Fibroblast of lung (primary cell): ENCODE results near the gene LRCH2. TPM values are rescaled to one million over a fixed set of nuclear protein-coding genes. Genes with fewer than 3 reads are reported as not detected.
A peak's percentile ranks its signal among the peaks of the same experiment; 100 is the strongest.

Experiments
- DNase-seq, 2 donors: peaks; one replicate each; pipeline versions ENCODE4 v3.0.0 to v3.0.0-alpha.2; 2010; ENCODE audit warnings: low read depth in 2 of 2
- H2AFZ ChIP-seq: 2 replicates; pipeline ENCODE4 v1.5.1; 2012; ENCODE audit warnings: low read length, control low read depth, inconsistent platforms
- H3K27ac ChIP-seq: 2 replicates; pipeline ENCODE4 v1.5.1; 2011; ENCODE audit warnings: low read length, control low read depth; ENCODE audit not compliant: insufficient read depth
- H3K27me3 ChIP-seq: 2 replicates; pipeline ENCODE4 v1.5.1; 2011; ENCODE audit warnings: mild to moderate bottlenecking, low read length; ENCODE audit not compliant: control insufficient read depth, insufficient read depth
- H3K36me3 ChIP-seq: 2 replicates; pipeline ENCODE4 v1.5.1; 2011; ENCODE audit warnings: low read length; ENCODE audit not compliant: control insufficient read depth, insufficient read depth
- H3K4me1 ChIP-seq: 2 replicates; pipeline ENCODE4 v1.5.1; 2011; ENCODE audit warnings: low read length; ENCODE audit not compliant: control insufficient read depth, insufficient read depth; ENCODE audit errors: extremely low read depth
- H3K4me2 ChIP-seq: 2 replicates; pipeline ENCODE4 v1.5.1; 2011; ENCODE audit warnings: low read length, control low read depth; ENCODE audit not compliant: insufficient read depth; ENCODE audit errors: extremely low read depth
- H3K4me3 ChIP-seq, 4 experiments: fragments of 200-600 bp in 1 of 4; sonication (generic) in 1 of 4; replicated peaks in 1 of 4; 2 replicates each; pipeline ENCODE4 v1.5.1; 2011 to 2016; ENCODE audit warnings: low read length in 4 of 4, low read depth in 3 of 4, mild to moderate bottlenecking in 3 of 4, control low read depth in 2 of 4, inconsistent platforms in 1 of 4, mixed read lengths in 1 of 4; ENCODE audit not compliant: insufficient read depth in 1 of 4; ENCODE audit errors: control extremely low read depth in 1 of 4
- H3K79me2 ChIP-seq: 2 replicates; pipeline ENCODE4 v1.5.1; 2012; ENCODE audit warnings: mild to moderate bottlenecking, low read length, inconsistent platforms; ENCODE audit not compliant: control insufficient read depth, insufficient read depth
- H3K9ac ChIP-seq: 2 replicates; pipeline ENCODE4 v1.5.1; 2011; ENCODE audit warnings: mild to moderate bottlenecking, low read length, control low read depth; ENCODE audit not compliant: insufficient read depth
- H3K9me3 ChIP-seq: 2 replicates; pipeline ENCODE4 v1.5.1; 2012; ENCODE audit warnings: low read depth, low read length; ENCODE audit not compliant: control insufficient read depth, insufficient read depth
- H4K20me1 ChIP-seq: 2 replicates; pipeline ENCODE4 v1.5.1; 2011; ENCODE audit warnings: low read length; ENCODE audit not compliant: control insufficient read depth, insufficient read depth; ENCODE audit errors: extremely low read depth
- CTCF ChIP-seq, 2 donors: IDR thresholded peaks in 1 of 2; conservative IDR thresholded peaks in 1 of 2; 1 replicate in 1 of 2; 2 replicates in 1 of 2; pipeline ENCODE4 v1.5.1; 2011 to 2012; ENCODE audit warnings: low read length in 2 of 2, control low read depth in 1 of 2, inconsistent platforms in 1 of 2, low read depth in 1 of 2, mild to moderate bottlenecking in 1 of 2
- EZH2 ChIP-seq: IDR thresholded peaks from 2 replicates; pipeline ENCODE4 v1.5.1; 2012; ENCODE audit warnings: low read length, control low read depth, mild to moderate bottlenecking; ENCODE audit errors: missing control alignments
- polyA plus RNA-seq, 2 donors: library from polyadenylated mRNA; depleted of rRNA in 1 of 2; stranded (reverse) in 1 of 2; unstranded in 1 of 2; fragments of >200 nt; gene quantifications; 2 replicates each; pipeline ENCODE4 v1.2.1, GENCODE V29; 2011 to 2012; ENCODE audit warnings: missing spikeins in 1 of 2
- total RNA-seq: library from RNA; depleted of rRNA; stranded (reverse); fragments of >200 nt; gene quantifications from 2 replicates; pipeline ENCODE4 v1.2.1, GENCODE V29; 2014

Gene LRCH2
- total and polyA plus RNA-seq, 2 donors (not counting 1 experiment from before 2014, with no cell fraction given), result 7.9 to 19.5 TPM

- H4K20me1 ChIP-seq, result no peaks in the 10 kb centered on the region
- H3K4me3 ChIP-seq, result no peak overlapping the region
- no peak overlapping the region for H2AFZ ChIP-seq
- no peaks in the 10 kb centered on the region for H3K4me1 ChIP-seq
- no peaks in the 10 kb centered on the region for H3K9me3 ChIP-seq
- no peaks in the 10 kb centered on the region for H3K27me3 ChIP-seq
- TF ChIP-seq CTCF (conservative IDR thresholded peaks at IDR 0.05 in 1 of 2, IDR thresholded peaks at IDR 0.05 in 1 of 2; ENCODE audit: low read depth in 1 of 2, low read length in 2 of 2) (no peak), EZH2 (no peak)
- no peak overlapping the region for H3K4me2 ChIP-seq
- DNase-seq, result peak in 1 of 2 donors; percentile 1
- no peak overlapping the region for H3K9ac ChIP-seq
- H3K36me3 ChIP-seq, result no peaks in the 10 kb centered on the region
- no peaks in the 10 kb centered on the region for H3K79me2 ChIP-seq
- H3K27ac ChIP-seq, result no peak overlapping the region
Observed at GRCh38 chrX:115112411-115112810, 121.5 kb downstream of the LRCH2 start.

- H2AFZ ChIP-seq, result no peak overlapping the region
- H3K27ac ChIP-seq, result no peak overlapping the region
- H3K9ac ChIP-seq, result no peak overlapping the region
- H3K4me2 ChIP-seq, result no peak overlapping the region
- H3K4me1 ChIP-seq, result no peaks in the 10 kb centered on the region
- H3K36me3 ChIP-seq, result peaks cover 2% of the 10 kb centered on the region
- H3K79me2 ChIP-seq, result no peaks in the 10 kb centered on the region
- TF ChIP-seq EZH2 (no peak), CTCF (conservative IDR thresholded peaks at IDR 0.05 in 1 of 2, IDR thresholded peaks at IDR 0.05 in 1 of 2; ENCODE audit: low read depth in 1 of 2, low read length in 2 of 2) (no peak)
- DNase-seq, result no peak
- H3K9me3 ChIP-seq, result no peaks in the 10 kb centered on the region
- no peak overlapping the region for H3K4me3 ChIP-seq
- no peaks in the 10 kb centered on the region for H4K20me1 ChIP-seq
- no peaks in the 10 kb centered on the region for H3K27me3 ChIP-seq
Observed at GRCh38 chrX:115098897-115099296, 135.0 kb downstream of the LRCH2 start.

GRCh38 chrX:115093191-115093590 lies 140.7 kb downstream of the LRCH2 start:
- peak in 1 of 2 donors; percentile 21 for DNase-seq
- Histone ChIP-seq H3K27ac (no peak overlapping the region), H3K79me2 (no peaks in the 10 kb centered on the region), H3K4me2 (no peak overlapping the region), H3K36me3 (no peaks in the 10 kb centered on the region), H3K27me3 (no peaks in the 10 kb centered on the region), H3K9me3 (no peaks in the 10 kb centered on the region), H4K20me1 (no peaks in the 10 kb centered on the region), H2AFZ (no peak overlapping the region), H3K4me3 (no peak overlapping the region), H3K9ac (no peak overlapping the region), H3K4me1 (no peaks in the 10 kb centered on the region)
- TF ChIP-seq EZH2 (no peak), CTCF (conservative IDR thresholded peaks at IDR 0.05 in 1 of 2, IDR thresholded peaks at IDR 0.05 in 1 of 2; ENCODE audit: low read depth in 1 of 2, low read length in 2 of 2) (no peak)
